ENCODE results near the gene MR1.

DNA sequence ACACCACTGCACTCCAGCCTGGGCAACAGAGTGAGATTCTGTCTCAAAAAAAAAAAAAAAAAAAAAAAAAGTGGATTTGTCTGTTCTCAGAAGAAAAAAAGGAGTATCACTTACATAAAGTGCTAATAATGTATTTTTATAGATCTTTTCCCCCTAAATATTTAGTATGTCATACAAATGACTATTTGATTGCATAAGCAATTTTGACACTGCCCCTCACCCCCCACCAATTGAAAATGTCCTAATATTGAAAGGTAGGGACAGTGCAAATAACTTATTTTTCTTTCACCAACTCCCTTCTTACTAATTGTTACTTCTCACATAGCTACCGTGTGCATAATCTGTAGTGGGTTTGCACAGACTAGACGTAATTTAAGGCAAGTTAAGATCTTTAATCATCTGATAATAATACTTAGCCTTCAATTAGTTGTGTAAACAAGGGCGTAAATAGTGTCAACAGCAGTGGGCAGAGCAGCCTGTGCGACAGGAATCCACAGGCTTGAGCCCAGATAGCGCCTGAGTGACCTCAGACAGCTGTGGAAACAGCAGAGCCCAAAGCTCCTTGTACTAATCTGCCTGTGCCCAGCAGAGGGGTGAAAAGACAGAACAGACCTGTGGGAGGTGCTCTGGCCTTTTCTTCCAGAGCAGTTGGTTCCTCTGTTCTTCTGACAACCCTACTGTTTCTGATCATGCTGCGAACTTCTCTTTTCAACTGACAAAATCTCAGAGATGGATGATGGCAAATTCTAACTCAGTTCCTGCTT, 50.2 kb downstream of the MR1 start:
- TF ChIP-seq, protein P1, sequence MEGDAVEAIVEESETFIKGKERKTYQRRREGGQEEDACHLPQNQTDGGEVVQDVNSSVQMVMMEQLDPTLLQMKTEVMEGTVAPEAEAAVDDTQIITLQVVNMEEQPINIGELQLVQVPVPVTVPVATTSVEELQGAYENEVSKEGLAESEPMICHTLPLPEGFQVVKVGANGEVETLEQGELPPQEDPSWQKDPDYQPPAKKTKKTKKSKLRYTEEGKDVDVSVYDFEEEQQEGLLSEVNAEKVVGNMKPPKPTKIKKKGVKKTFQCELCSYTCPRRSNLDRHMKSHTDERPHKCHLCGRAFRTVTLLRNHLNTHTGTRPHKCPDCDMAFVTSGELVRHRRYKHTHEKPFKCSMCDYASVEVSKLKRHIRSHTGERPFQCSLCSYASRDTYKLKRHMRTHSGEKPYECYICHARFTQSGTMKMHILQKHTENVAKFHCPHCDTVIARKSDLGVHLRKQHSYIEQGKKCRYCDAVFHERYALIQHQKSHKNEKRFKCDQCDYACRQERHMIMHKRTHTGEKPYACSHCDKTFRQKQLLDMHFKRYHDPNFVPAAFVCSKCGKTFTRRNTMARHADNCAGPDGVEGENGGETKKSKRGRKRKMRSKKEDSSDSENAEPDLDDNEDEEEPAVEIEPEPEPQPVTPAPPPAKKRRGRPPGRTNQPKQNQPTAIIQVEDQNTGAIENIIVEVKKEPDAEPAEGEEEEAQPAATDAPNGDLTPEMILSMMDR (IDR thresholded peaks at IDR 0.05): peak; percentile 54 to 73 (median 68)
- no peak for TF ChIP-seq POLR2A (IDR thresholded peaks at IDR 0.05)
